Germinal center (tissue), 1 donor: Measurements from ENCODE around the gene SLC1A7.

ENCODE experiments used
- DNase-seq: peaks from one replicate; pipeline ENCODE4 v3.0.0; 2012; ENCODE audit warnings: mixed read lengths, low spot score

SLC1A7 gene

DNA sequence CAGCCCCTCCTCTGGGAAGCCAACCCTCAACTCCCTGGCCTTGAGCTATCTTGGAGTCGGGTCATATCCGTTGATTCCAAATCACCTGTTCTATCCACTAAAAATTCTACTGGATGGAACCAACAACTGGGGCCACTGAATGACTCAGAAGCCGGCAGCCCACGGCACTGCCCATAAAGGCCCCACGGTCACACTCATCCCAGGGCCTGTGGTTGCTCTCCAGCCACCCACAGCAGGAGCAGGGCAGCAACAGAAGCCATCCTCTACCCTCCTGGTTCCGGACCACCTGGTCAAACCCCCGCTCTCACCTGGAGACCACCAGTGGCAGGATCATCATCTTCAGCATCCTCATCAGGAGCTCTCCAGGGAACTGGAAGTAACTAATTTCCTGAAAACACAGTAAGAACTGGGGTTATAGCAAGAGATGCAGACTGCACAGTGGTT, 8.4 kb downstream of the SLC1A7 start:
- DNase-seq: no peak

DNA sequence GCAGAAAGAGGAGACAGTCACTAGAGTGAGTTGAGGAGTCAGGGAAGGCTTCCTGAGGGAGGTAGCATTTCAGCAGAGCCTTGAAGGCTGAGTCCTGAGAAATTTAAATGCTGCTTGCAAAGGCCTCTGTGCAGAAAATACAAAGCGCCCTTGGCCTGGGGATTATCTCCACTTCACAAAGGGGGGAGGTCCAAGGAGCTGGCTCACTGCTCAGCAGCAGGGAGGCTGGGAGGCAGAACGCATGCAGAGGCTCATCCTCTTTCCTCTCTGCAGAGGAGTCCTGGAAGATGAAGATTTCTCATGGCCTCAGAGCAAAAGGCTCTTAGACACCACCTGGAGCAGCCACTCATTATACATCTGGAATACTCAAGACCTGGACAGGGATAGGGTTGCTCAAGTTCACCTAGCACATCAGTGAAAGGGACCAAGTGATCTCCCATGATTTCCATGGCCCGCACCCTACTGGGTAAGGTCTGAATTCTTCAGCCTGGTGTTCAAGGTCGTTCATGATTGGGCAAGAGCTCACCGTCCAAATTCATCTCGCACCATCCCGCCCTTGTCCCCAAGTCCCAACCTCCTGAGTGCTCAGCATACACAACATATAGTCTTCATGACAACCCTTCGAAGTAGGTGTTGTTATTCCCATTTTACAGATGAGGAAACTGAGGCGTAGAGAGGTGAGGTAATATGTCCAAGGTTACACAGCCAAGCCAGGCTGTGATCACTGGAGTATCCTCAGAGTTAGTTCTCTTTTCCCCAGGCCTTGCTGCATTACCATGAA, 9.0 kb downstream of the SLC1A7 start:
- no peak for DNase-seq

DNA sequence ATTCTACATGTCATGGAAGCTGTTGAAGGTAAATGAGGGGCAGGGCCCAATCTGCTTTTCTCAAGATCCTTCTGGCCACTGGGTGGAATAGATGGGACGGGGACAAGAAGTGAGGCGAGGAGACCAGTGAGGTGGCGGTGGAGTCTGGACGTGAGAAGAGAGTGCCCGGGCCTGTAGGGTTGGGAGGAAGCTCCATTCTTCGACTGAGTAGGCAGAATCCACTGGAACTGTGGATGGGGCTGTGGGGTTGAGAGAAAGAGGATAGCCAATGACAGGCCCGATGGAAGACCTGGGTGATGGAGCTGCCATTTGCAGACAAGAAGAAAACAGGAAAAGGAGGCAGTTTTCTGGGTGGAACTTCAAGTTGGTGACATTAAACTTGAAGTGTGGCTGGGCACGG, 10.3 kb downstream of the SLC1A7 start:
- DNase-seq: no peak

DNA sequence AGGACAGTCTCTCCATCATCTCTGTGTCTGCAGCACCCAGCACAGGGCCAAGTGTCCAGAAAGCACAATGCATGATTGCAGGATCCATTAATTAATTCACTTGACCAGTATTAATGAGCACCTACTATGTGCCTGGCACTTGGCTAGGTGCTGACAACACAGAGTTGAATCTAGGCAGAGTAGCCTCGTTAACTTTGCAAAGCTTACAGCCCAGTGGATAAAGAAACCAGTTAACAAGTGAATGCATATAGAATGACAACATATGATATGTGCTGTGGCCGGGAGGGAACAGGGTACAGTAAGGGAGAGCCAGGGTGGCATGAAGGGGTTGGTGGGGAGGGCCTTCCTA, 10.9 kb downstream of the SLC1A7 start:
- no peak for DNase-seq

DNA sequence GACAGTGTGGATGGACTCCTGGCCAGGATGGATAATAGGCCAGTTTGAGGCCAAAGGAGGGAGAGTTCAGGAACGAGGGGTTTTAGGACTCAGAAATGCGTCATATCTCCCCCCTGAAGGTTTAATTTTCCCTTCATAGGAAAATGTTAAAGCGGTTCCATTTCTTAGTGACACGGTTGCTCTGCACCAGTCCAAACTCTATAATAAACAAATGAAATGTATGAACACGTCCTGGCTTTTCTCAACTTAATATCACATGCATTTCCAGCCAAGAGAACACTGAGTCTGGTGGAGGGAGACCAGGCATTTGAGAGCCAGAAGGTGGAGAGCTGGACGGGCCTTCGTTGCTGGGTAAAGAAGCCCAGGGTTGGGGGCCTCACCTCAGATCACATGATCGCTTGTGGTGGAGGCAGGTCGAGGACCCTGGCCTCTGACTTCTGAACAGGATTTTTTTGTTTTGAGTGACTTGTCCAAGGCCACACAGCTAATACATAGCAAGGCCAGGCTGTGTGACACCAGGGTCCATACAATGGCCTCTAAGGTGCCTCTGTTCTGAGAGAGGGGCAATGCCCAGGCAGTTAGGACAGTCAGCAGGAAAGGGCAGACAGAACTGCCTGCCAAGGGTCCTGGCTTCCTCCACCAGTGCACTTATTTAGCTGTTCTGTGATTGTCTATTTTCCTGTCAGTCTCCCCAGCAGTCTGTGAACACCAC, 11.4 kb downstream of the SLC1A7 start:
- DNase-seq: no peak

DNA sequence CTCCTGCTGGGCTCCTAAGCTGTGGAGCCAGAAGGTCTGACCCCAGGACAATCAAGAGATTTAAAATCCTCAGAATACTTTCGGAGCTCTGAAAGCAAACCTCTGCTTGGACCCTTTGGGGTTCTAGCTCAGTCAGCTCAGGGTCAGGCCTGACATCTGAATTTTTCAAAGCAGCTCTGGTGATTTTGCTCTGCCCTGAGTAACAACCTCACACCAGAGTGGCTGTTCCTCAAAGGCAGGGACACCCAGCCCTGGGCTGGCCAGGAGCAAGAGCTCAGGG, 11.9 kb downstream of the SLC1A7 start:
- no peak for DNase-seq

DNA sequence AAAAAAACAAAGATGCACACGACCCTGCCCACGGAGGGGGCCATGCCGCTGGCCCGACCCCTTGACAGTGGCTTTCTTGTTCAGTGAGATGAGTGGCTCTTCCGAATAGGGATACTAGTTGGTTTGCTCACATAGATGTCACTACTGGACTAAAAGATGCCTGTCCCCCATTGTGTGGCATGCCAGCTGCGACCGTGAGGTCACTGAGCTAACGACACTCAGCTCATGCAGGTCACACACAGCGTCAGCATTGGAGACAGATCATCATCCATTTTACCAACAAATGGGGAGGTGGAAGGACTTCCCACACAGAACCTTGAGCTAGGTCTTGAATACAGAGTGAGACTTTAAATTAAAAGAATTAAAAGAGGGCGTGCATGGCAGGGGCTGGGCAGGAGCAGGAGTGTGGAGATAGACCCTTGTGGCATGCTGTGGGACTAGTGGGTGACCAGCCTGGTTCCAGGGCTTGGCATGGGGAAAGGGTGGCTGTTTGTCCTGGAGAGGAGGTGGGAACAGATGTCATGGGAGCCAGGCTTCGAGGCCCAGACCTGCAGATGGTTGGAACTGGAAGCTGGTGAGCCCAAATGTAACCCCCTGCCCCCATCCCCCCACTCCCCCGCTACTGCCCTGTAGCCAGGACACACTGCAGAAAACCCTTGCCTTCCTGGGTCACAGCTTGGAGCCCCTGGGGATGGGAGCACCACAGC, 12.4 kb downstream of the SLC1A7 start:
- no peak for DNase-seq

DNA sequence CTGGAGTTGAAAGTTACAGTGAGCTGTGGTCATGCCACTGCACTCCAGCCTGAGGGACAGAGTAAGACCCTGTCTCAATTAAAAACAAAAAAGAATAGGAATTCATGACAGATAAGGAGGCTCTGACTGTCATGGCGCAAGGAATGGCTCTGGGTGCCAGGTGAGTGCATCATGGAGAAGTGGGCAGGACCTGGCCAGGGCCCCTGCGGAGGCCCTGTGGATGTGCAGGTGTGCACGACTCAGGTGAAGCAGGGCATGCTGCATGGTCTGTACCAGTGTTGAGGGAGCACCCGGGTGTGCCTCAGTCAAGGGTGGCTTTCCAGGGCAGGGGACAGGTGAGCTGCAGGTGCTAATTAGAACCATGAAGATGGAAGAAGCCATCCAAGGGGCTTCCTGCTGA, 14.0 kb downstream of the SLC1A7 start:
- no peak for DNase-seq

DNA sequence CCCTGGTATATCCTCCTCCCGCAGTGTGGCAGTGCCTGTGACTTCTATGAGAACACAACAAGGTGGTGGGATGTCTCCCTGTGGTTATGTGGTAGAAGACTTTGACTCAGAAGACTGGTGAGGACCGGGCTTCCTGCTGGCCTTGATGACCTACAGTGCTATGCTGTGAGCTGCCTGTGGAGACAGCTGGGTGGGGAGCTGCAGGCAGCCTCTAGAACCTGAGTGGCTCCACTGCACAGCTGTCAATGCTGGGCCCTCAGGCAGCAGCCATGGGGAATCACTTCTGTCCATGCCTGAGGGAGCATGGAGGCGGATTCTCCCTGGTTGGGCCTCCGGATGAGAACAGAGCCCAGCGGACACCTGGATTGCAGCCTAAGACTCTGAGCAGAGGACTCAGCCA, 14.9 kb downstream of the SLC1A7 start:
- DNase-seq: no peak

DNA sequence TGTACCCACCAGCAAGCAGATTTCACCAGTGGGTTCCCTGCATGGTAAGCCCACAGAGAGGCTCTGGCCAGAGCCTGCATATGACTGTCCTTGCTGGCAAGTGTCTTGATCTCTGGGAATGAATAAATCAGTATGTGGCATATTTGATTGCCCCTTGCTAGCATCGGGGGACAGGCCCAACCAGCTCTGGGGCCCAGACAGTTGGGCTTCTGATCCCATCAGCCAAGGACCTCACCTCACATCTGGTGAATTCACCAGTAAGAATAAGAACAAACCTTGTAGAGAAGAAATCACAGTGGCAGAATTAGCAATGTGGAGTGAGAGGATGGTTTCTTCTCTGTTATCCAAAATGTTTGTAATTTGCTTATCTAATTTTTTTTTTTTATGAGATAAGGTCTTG, 15.9 kb downstream of the SLC1A7 start:
- no peak for DNase-seq

DNA sequence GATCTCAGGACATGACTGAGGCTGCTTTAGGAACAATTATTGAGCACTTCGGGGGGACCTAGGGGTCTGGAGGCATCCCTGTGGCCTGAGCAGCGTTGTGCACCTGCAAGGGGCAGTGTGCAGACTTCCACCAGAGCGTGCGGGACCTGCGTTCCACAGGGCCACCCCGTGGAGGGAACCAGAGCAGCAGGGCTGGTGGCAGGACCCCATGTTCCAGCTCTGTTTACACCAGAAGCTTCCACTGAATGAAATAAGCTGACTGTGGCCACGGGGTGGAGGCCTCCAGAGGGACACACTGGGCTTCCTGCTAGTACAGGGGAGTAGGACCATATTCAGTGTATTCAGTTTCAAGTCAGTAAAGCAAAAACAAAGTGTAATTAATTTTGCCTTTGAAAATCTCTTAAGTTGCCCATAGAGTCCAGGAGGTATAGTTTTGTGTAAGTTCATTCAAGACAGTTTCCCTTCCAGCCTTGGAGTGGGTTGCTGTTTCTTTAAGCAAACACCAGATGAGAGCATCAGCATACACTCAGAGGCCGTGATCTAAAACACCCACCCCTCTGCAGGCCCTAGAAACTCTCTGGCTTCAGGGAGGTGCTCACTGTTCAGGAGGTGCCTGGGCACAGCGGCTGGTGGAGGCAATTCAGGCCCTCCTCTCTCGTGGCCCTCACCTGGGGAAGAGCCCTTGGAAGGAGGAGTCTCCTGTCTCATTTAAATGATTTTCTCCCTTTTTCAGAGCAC, 16.6 kb downstream of the SLC1A7 start:
- DNase-seq: no peak

DNA sequence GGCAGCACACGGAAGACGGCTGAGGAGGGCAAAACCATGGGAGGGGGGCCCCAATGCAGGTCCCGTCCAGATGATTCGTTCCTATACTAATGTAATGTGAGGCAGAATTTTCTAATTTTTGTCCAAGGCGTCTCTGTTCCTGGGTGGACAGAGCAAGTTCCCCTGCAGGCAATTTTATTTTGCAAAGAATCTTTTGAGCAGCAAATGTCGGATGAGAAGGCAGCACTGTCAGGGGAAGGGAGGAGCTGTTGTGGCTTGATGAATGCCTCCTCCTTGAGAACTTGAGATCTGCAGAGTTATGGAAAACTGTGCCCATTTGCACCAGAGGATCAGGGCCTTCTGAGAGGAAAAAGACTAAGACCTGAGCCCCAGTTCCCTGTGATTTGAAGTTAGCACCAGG, 17.3 kb downstream of the SLC1A7 start:
- DNase-seq: no peak

DNA sequence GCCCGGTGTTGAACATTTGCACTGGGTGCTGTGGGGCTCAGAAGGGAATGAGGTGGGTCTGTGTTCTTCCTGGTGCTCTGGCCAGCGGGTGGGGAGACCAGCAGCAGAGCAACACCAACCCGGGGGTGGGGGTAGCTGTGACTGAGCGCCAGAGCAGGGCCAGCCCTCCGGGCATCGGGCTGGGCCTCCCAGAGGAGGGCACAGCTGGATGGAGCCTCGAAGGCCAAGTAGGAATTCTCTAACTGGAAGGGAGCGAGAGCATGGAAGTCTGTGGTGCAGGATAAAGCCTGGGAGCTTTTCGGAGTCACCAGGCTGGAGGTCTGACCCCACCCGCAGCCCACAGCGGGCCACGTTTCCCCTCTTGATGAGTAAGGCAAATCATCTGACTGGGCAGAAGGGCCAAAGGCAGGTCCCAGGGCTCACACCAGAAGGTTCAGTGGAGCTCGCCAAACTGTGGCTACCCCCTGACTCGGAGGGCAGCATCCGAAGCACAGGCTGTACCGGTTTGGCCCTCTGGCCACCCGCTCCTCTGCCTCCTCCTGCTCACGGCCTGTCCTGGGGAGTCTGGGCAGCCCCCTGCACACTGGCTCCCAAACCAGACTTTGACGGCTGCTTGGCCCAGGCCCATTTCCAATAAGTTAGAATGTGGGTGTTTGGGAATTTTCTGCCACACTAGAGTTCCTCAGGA, 18.8 kb downstream of the SLC1A7 start:
- DNase-seq: no peak

DNA sequence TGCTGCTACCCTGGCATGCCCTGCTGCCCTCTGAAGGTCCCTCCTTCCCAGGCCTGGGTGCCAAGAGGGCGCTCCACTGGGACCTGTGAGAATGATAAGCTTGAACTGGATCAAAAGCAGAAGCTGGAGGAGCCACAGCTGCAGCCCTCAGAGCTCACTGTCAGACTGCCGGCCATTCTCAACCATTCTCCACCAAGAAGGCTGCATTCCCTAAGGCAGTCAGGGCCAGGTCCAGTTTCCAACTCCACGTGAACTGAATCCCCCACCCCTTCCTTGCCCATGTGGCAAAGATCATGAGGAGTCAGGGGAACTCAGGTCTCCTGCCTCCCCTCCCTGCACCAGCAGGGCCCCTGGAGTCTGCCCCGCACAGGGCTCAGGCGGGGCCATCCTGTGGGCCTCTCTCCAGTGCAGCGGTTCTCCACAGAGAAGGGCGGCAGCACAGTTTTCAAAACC, 19.5 kb downstream of the SLC1A7 start:
- no peak for DNase-seq

DNA sequence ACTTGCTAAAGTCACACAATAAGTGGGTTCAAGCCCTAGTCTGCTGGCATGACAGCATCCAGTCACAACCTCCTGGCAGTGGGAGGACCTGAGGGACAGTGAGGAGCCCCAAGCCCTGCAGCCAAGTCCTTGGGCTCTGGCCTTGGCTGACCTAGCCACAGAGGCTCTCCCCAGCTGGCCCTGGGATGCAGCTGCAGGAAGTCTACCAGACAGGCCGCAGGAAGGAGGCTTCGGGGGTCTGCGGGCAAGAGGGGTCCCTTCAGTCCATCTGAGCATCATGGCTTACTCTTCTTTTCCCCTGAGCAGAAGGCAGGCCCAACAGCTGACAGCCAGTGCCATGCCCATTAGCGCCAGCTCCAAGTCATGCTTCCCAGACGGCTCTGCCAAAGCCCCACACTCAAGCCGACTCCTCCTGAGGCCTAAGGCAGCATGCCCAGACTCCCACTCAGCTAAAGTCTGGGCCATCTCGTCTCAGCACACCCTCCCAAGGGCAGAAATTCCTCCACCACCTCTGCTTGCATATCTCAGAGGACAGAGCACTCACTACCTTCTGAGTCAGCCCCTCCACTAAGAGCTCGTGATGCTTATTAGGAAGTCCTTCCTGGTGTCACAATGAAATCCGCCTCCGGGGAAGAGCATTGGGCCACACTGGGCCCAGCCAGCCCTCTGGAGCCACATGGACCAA, 20.1 kb downstream of the SLC1A7 start:
- no peak for DNase-seq

DNA sequence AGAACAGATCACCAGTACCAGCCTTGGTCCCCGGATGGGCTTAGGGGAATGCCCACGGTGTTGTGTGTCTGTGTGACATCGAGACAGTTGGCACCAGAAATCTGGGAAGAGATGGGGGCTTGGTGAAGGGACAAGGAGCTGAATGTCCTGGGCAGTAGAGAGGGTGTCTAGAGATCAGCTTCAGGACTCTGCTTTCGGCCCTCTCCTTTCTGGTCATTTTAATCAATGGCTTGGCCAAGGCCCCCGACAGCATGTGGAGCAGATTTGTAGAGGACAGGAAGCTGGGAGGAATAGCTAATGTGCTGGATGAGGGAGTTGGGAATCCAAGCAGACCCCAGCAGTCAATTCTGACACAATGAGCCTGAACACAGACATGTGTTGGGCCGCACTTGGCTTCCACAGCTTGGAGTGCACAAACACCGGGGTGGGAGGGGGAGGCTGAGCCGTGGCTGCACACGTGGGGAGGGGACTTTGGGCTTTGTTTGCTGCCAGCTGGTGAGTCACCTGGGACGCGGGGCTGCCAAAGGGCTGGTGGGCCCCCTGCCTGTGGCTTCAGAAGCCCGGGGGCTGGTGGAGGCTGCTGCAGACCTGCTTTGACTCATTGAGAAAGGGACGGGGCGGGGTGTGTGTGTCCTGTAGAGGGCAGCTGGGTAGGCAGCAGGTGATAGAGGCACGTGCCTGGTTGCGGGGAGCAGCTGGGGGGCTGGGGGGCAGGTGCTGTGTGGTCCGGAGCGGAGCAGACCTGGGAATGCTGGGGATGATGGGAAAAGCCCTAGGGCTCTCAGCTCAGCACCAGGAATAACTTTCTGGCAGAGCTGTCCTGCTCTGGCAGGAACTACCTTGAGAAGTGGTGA, 20.9 kb downstream of the SLC1A7 start:
- DNase-seq: no peak

DNA sequence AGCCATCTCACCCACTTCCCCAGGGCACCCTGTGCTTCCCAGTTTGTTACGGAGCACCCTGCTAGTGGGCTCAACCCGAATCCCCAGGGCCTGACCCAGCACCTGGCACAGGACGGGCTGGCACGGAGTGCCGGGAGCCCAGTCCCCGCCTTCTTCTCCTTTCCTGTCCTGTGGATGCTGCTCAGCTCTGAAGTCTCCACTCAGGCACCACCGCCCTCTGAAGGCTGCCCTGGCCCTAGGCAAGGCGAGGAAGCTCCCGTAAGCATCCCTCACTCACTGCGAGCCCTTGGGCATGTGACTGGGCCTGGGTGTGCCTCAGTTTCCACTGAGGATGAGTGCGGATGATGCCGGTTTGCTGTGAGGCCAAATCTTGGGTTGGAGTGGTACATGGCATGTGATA, 21.8 kb downstream of the SLC1A7 start:
- no peak for DNase-seq

DNA sequence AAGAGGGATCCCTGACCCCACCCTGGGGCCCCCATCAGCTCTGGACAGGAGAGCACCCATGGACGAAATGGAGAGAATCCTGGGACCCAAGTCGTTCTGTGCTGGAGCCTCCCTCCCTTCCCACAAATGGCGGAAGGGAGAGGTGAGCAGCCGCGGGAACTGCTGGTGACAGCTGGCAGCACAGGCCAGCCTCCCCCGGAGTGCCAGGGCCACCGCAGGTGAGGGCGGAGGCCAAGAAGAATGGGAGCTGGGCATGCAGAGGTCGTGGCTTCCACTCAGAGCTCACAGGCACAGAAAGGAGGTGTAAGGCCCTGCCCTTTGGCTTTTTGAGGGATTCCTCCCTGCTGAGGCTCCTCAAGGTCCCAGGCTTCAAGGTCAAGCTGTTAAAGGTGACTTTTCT, 24.6 kb downstream of the SLC1A7 start:
- DNase-seq: no peak

DNA sequence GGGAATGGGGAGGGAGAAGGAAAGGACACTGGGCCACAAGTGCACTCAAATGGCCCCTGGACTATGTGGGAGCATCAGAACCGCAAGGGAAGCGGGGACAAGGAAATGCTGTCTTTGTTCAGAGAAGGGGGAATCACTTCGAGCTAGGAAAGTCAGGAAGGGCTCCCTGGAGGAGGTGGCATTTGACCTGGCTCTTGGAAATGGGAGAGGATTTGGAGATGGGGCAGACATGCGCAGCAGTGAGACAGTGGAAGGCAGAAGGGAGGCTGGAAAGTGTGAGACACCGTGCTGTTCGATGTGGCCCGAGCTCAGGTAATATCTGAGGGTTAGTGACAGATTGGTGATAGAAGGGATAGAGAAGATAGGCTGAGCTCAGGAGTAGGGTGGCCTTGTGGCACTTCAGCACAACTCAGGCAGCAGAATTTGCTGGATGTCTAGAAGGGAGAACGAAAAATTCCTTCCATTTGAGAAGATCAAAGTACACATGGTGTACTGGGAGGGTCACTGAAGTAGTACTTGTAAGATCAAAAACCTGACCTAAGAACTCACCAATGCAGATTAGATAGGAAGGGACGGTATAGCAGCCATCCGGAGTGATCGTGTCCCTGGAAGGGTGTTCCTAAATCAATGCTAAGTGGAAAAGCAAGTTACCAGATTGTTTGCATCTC, 25.4 kb downstream of the SLC1A7 start:
- no peak for DNase-seq

DNA sequence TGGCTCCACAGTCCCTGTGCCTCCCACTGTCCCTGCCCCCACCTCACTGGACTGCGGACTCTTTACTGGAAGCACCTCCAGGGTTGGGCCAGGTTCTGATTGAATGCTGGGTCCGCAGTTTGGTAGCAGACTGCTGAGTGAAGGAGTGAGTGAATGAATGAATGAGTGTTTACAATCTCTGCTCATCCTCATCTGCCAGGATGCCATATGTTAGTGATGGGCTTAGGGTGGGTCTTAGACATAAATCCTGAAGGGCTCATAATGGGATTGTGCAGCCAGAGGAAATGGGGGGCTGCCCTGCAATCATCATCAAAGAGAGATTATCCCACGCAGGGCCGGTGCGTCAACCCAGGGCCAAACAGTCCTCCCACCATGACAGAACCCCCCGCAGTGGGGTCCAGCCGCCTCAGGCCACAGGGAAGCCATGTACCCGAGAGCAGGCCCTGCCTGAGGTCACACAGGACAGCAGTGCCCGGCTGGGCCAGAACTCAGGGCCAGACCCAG, 26.1 kb downstream of the SLC1A7 start:
- DNase-seq: no peak
